ENCODE measurements around the gene RABEP1.
A peak's percentile ranks its signal among the peaks of the same experiment; 100 is the strongest.
"Not testable (repeated sequence)": the region's sequence is repeated elsewhere in the genome, so short reads cannot be mapped to it uniquely, and the experiment has no call there.

The RABEP1 gene

DNA sequence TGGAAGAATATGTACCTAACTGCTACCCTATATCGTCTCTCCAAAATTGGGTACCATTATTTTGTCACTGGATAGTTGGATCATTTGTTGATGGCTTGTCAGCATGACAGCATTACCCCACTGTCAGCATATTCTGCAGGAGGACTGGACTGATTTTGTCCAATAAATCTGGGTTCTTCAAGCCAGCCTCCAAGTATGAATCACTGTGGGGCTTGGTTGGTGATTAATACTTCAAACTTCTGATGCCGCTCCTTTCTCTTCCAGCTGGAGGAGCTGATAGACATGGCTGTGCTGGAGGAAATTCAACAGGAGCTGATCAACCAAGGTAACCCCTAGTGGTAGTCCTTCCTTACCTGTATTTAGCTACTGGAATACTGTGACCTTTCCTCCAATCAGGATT lies 140.4 kb downstream of the RABEP1 start:
- no peak for DNase-seq

DNA sequence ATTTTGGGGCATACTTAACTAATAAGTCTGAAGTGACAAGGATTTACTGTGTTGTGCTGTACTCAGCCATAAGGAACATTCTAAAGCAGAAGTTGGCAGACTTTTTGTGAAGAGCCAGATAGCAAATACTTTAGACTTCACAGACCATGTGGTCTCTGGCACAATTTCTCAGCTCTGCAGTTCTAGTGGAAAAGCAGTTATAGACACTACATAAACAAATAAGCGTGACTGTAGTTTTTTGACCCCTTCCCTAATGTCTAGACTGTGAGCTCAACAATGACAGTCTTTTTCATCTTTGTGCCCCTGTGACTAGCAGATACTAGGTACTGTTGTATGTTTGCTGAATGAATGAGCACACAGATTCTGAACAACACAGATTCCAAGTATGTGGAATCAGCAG lies 142.8 kb downstream of the RABEP1 start:
- DNase-seq = no peak

DNA sequence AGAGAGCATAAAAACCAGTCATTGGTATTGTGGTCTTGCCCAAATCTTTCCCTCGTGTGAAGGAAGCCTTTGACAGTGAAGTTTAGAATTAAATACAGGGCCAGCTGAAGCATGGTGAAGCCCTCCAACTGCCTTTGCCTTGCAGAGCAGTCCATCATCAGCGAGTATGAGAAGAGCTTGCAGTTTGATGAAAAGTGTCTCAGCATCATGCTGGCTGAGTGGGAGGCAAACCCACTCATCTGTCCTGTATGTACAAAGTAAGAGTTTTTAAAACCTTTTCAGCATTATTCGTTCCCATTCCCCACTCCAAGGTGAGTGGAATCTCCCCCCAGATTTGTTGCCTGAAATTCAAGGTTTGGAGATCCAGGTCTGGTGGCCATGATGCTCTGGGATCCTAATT lies 143.7 kb downstream of the RABEP1 start:
- DNase-seq = no peak

DNA sequence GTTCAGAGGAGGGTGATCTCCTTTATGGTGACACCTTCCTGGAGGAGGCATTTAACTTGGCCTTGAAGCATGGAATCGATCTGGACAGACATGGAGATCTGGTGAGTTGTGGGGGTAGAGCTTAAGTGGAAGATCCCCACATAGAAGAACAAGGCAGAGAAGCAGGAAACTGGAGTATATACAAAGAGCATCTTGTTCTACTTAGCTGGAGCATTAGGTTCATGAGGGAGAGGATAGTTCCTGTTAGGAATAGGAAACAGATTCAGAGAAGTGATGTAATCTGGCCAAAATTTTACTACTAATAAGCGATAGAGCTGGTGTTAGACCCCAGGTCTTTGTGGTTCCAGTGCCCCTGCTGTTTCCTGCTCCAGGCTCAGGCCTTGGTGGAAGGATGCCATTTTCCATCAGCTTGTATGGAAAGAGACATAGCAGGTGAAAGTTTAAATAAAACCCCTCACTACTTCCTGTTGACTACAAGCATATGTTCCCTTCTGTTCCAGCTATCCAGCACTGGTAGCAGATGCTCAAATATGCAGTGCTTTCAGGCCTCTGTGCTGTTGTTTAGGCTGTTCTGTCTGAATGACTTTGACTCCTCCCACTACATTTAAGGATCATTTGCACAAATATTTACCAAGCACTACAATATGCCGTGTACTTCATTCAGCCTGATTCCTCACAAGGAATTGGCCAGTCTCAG lies 147.3 kb downstream of the RABEP1 start:
- DNase-seq = peak; percentile 71

DNA sequence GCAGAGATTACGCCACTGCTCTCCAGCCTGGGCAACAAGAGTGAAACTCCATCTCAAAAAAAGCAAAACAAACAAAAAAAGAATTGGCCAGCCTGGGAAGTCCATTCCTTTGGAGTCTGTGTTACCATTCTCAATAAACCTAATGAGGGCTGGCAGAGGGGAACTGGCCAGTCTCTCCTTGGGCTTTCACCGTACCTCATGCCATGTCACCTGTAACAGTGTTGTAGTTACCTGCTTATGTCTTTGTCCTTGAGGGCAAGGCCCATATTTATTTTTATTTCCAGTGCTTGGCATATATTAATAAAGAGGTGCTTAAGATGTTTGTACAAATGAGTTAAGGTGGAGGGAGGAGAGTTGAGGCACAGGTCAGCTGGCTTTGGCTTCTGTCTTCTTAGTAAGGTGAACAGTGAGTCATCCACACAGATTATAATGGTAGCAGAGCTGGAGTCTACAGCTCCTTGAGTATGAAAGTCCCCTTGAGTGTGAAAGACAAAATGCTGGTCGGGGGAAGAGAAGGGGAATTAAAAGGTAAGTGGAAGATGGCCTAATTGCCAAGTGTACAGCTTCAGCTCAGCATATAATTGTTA lies 148.4 kb downstream of the RABEP1 start:
- no peak for DNase-seq

DNA sequence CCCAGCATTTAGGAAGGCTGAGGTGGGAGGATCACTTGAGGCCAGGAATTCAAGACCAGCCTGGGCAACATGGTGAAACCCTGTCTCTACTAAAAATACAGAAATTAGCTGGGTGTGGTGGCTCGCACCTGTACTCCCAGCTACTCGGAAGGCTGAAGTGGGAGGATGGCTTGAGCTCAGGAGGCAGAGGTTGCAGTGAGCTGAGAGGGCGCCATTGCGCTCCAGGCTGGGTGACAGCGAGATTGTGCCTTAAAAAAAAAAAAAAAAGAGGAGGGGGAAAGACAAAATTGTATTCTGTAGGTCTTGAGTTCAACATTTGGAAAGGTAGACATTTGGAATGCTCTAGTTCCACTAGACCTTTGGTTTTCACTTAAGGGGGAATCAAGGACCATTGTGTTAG lies 149.2 kb downstream of the RABEP1 start:
- DNase-seq = not testable (repeated sequence)

DNA sequence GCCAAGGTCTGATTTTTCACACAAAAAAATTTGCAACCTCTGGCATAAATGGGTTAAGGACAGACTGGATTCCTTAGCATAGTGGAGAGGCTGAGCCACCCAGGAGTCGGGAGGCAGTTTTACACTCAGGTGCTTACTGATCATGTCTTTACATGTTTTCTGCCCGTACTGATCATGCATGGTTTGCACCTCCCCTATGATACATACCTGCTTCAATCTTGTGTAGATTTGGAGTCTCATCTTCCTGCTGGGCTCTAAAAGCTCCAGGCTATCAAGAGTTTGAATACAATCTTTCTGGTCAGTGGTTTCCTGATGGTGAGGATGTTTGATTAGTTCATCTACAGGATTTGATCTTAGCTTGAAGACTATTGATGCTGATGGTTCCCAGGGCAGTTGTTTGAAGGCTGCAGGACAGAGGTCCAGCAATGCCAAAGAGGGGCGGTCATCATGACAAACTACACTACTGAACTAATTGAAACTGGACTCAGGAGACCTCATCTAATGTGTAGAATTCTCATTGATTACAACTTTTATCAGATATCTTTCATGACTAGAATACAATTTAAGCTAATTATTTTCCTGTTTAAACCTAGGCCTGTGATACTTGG lies 150.0 kb downstream of the RABEP1 start:
- DNase-seq = no peak

DNA sequence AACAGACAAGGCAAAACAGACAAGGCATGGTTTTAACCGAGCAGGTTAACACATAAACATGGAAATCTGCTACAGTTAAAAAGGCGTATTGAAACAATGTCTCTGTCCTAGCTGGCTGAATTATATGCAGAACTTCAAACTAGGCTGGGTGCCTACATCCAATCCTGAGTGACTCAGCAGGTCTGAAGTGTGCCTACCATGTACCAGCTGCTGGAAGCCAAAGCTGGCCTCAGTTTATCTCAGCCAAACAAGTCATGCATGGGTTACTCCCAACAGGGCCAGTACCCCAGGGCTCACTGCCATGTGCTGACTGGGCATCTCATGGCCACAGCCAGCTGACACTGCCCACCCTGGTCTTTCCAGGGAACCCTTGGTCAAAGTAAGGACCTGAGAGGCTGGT lies 152.9 kb downstream of the RABEP1 start:
- DNase-seq = no peak

All from NCI-H69 (cell line).